K562 (cell line): ENCODE data around the gene ZW10. TPM values are rescaled to one million over a fixed set of nuclear protein-coding genes. Genes with fewer than 3 reads are reported as not detected.
A peak's percentile ranks its signal among the peaks of the same experiment; 100 is the strongest.

Source experiments
- CHD1 ChIP-seq: fragments of 200-600 bp; sonication (generic); IDR thresholded peaks from one replicate; pipeline ENCODE4 v1.6.1; 2012; ENCODE audit warnings: mild to moderate bottlenecking, moderate library complexity, low read length, inconsistent platforms
- CREB1 ChIP-seq, 2 experiments: sonication (generic) in 1 of 2; formaldehyde crosslinking in 1 of 2; IDR thresholded peaks; 2 replicates each; pipeline versions ENCODE4 v1.6.1 to v1.8.0; 2012 to 2022; ENCODE audit warnings: inconsistent platforms in 1 of 2, mild to moderate bottlenecking in 1 of 2, missing genetic modification reagents in 1 of 2, moderate library complexity in 1 of 2
- DPF2 ChIP-seq: fragments of 450-650 bp; IDR thresholded peaks from 2 replicates; pipeline ENCODE4 v1.6.1; 2016
- FOSL1 ChIP-seq: fragments of 200-800 bp; sonication (Bioruptor generic); conservative IDR thresholded peaks from 2 replicates; pipeline ENCODE4 v1.6.1; 2016; ENCODE audit warnings: missing genetic modification characterization, missing compliant biosample characterization
- HMGN3 ChIP-seq: IDR thresholded peaks from 2 replicates; pipeline ENCODE4 v1.6.1; 2011; ENCODE audit warnings: borderline replicate concordance, low read depth, mild to moderate bottlenecking, mixed read lengths, low read length; ENCODE audit not compliant: insufficient read length; ENCODE audit errors: extremely low read depth
- MAFF ChIP-seq: IDR thresholded peaks from 2 replicates; pipeline ENCODE4 v1.6.1; 2012; ENCODE audit warnings: low read length, improper control_type of control experiment
- MBD2 ChIP-seq: sonication (generic); IDR thresholded peaks from 2 replicates; pipeline ENCODE4 v1.6.1; 2016; ENCODE audit warnings: low read depth, borderline replicate concordance
- MYBL2 ChIP-seq, 2 experiments: fragments of 450-650 bp in 1 of 2; sonication (generic) in 1 of 2; formaldehyde crosslinking in 1 of 2; IDR thresholded peaks; 2 replicates each; pipeline versions ENCODE4 v1.6.1 to v1.8.1; 2017 to 2022; ENCODE audit warnings: borderline replicate concordance in 1 of 2, inconsistent platforms in 1 of 2, low read depth in 1 of 2, mild to moderate bottlenecking in 1 of 2, missing genetic modification reagents in 1 of 2, moderate library complexity in 1 of 2
- NCOA1 ChIP-seq: fragments of 450-650 bp; IDR thresholded peaks from 2 replicates; pipeline ENCODE4 v1.6.1; 2016; ENCODE audit warnings: low read depth
- NCOA4 ChIP-seq: fragments of 450-650 bp; IDR thresholded peaks from 2 replicates; pipeline ENCODE4 v1.6.1; 2018; ENCODE audit warnings: mild to moderate bottlenecking; ENCODE audit not compliant: partially characterized antibody
- NFE2 ChIP-seq: IDR thresholded peaks from 2 replicates; pipeline ENCODE4 v1.6.1; 2014; ENCODE audit warnings: antibody characterized with exemption, low read depth
- NRF1 ChIP-seq, 2 experiments: fragments of 450-650 bp; IDR thresholded peaks in 1 of 2; conservative IDR thresholded peaks in 1 of 2; 2 replicates each; pipeline ENCODE4 v1.6.1; 2014; ENCODE audit warnings: mild to moderate bottlenecking in 2 of 2
- OTX1 ChIP-seq: fragments of 450-650 bp; formaldehyde crosslinking; IDR thresholded peaks from 2 replicates; pipeline ENCODE4 v1.4.0; 2022; ENCODE audit warnings: mild to moderate bottlenecking
- RBM22 ChIP-seq: fragments of 200-400 bp; formaldehyde crosslinking; IDR thresholded peaks from 2 replicates; pipeline ENCODE4 v1.6.1; 2018; ENCODE audit warnings: low read length, low read depth; ENCODE audit not compliant: poor library complexity, severe bottlenecking
- RHOXF2B ChIP-seq: fragments of 250-450 bp; sonication (Bioruptor Pico); conservative IDR thresholded peaks from 2 replicates; pipeline ENCODE4 v1.5.1; 2021
- SAP30 ChIP-seq: fragments of 200-600 bp; sonication (generic); IDR thresholded peaks from 2 replicates; pipeline ENCODE4 v1.6.1; 2012; ENCODE audit warnings: borderline replicate concordance, low read depth, mild to moderate bottlenecking, moderate library complexity, low read length, control low read depth, inconsistent platforms; ENCODE audit not compliant: insufficient read depth, poor library complexity, severe bottlenecking
- SMARCE1 ChIP-seq: fragments of 450-650 bp; IDR thresholded peaks from 2 replicates; pipeline ENCODE4 v1.7.1; 2016; ENCODE audit warnings: mild to moderate bottlenecking
- TSC22D4 ChIP-seq: fragments of 450-650 bp; IDR thresholded peaks from 2 replicates; pipeline ENCODE4 v1.6.1; 2016; ENCODE audit warnings: missing genetic modification characterization, missing biosample characterization, control low read depth
- USF1 ChIP-seq: sonication (generic); formaldehyde crosslinking; IDR thresholded peaks from 2 replicates; pipeline ENCODE4 v1.9.0; 2022; ENCODE audit warnings: mild to moderate bottlenecking, missing genetic modification reagents
- WHSC1 ChIP-seq: IDR thresholded peaks from one replicate; pipeline ENCODE4 v1.6.1; 2012; ENCODE audit warnings: low read length, control low read depth, inconsistent platforms
- XRCC4 ChIP-seq: IDR thresholded peaks from one replicate; pipeline ENCODE4 v1.6.1; 2011; ENCODE audit not compliant: insufficient read depth, insufficient read length; ENCODE audit errors: extremely low read depth
- ZBTB43 ChIP-seq: sonication (generic); formaldehyde crosslinking; IDR thresholded peaks from 2 replicates; pipeline ENCODE4 v1.8.0; 2023; ENCODE audit warnings: mild to moderate bottlenecking, missing genetic modification reagents
- ZNF277 ChIP-seq: fragments of 250-450 bp; sonication (Bioruptor Pico); IDR thresholded peaks from 2 replicates; pipeline ENCODE4 v1.8.0; 2022; ENCODE audit warnings: inconsistent platforms, mild to moderate bottlenecking, moderate library complexity, borderline replicate concordance
- ZNF436 ChIP-seq: fragments of 250-450, 450-650 bp; sonication (Bioruptor Pico); formaldehyde crosslinking; IDR thresholded peaks from 2 replicates; pipeline ENCODE4 v1.7.0; 2020; ENCODE audit warnings: mild to moderate bottlenecking
- polyA plus RNA-seq, 8 experiments: library from polyadenylated mRNA; depleted of rRNA in 4 of 8; stranded (reverse) in 5 of 8; unstranded in 3 of 8; fragments of >200 nt; fragmentation: Nextera tagmentation in 2 of 8; fragmentation: Illumina TruSeq in 1 of 8; extraction: Ambion mirVana in 2 of 8; extraction: Trizol in 1 of 8; gene quantifications; 2 replicates each; pipeline versions ENCODE4 v1.2.1 to v1.2.3, GENCODE V29; 2011 to 2014; ENCODE audit warnings: inconsistent platforms in 1 of 8, missing spikeins in 1 of 8
- total RNA-seq, 7 experiments: library from RNA; depleted of rRNA in 6 of 7; stranded (reverse); fragments of >200 nt in 6 of 7; fragmentation: Illumina TruSeq in 2 of 7; extraction: Trizol in 2 of 7; gene quantifications; 2 replicates each; pipeline versions ENCODE4 v1.2.1 to v1.2.3, GENCODE V29; 2011 to 2021; ENCODE audit warnings: low replicate concordance in 1 of 7

The ZW10 gene
- total and polyA plus RNA-seq, 9 of the 15 experiments (the other 6 are each of a cell fraction or from before 2014, with no cell fraction given) = 9.4 to 37.7 (median 25.0) TPM

GRCh38 chr11:113690619-113691569, 82.6 kb downstream of the ZW10 start (continued):
- TF ChIP-seq RBM22 (no peak), TSC22D4 (tag) (no peak), USF1 (CRISPR knock-in tag) (0 out of 2 replicates have a peak, but pooled peaks have one; percentile 68), NCOA1 (peak; percentile 57; the same call in 1 of the 2 replicates), CHD1 (no peak), MBD2 (no peak), HMGN3 (peak; percentile 68), MYBL2 (IDR thresholded peaks at IDR 0.05; ENCODE audit: low read depth) (no peak), MYBL2 (CRISPR knock-in tag; IDR thresholded peaks at IDR 0.05; ENCODE audit: borderline replicate concordance) (no peak), DPF2 (peak; percentile 89), SMARCE1 (peak; percentile 89), ZNF277 (CRISPR knock-in tag) (no peak), NCOA4 (no peak), CREB1 (IDR thresholded peaks at IDR 0.05) (no peak), CREB1 (CRISPR knock-in tag; IDR thresholded peaks at IDR 0.05) (peak; percentile 36; the same call in 1 of the 2 replicates), RHOXF2B (CRISPR knock-in tag) (no peak), WHSC1 (no peak), NRF1 (conservative IDR thresholded peaks at IDR 0.05 in 1 of 2, IDR thresholded peaks at IDR 0.05 in 1 of 2) (peak; percentile 24 to 30; a peak in 1 of 4 replicates), MAFF (no peak), FOSL1 (peak; percentile 87), NFE2 (peak; percentile 91), ZNF436 (no peak), XRCC4 (no peak), ZBTB43 (no peak), SAP30 (no peak), OTX1 (CRISPR knock-in tag) (no peak)
